GM19023 (cell line): ENCODE data around the gene SRRM2.

ENCODE experiments used
- ATAC-seq: cut with Tn5 transposase; IDR thresholded peaks from one replicate; pipeline ENCODE4 v1.9.1; 2021; ENCODE audit warnings: mild to moderate bottlenecking, moderate library complexity; ENCODE audit not compliant: unreplicated experiment

The SRRM2 gene

GRCh38 chr16:2817340-2818271 is 65.2 kb downstream of the SRRM2 start:
- ATAC-seq = no peak

GRCh38 chr16:2818272-2818876 is 65.9 kb downstream of the SRRM2 start:
- no peak for ATAC-seq

- ATAC-seq = no peak
Measured at GRCh38 chr16:2819179-2819938, 66.9 kb downstream of the SRRM2 start.

GRCh38 chr16:2819939-2820835 is 67.7 kb downstream of the SRRM2 start:
- no peak for ATAC-seq
